K562 (cell line): Measurements from ENCODE around the gene ALK. TPM values are rescaled to one million over a fixed set of nuclear protein-coding genes. Genes with fewer than 3 reads are reported as not detected.

Experiments
- ATAC-seq: fragments of 200-7000 bp; cut with Tn5 transposase; 3 replicates; pipeline ENCODE4 v1.9.1; 2020; ENCODE audit warnings: moderate library complexity
- BruUV-seq: library from RNA; stranded (reverse); fragments of 400-500 nt; replicated peaks from 2 replicates; lab custom pipeline; 2021; lab: Mats Ljungman, UMichigan
- CTCF ChIA-PET: fragments of 300-600 bp; formaldehyde crosslinking; extraction: SDS; loops from one replicate; lab custom pipeline; 2021; ENCODE audit warnings: low intra/inter-chr PET ratio; lab: Yijun Ruan, JAX
- POLR2A ChIA-PET: fragments of 300-600, 350-650 bp; sonication (Branson Sonifier 250); formaldehyde crosslinking; extraction: SDS; loops from one replicate; lab custom pipeline; 2021; ENCODE audit warnings: antibody characterized with exemption, inconsistent platforms; lab: Yijun Ruan, JAX
- DNase-seq, 4 experiments: peaks; one replicate each; pipeline versions ENCODE4 v3.0.0 to v3.0.0-alpha.2; 2011 to 2018; ENCODE audit warnings: low spot score in 3 of 4, mixed read lengths in 3 of 4; ENCODE audit errors: extremely low read depth in 1 of 4
- FAIRE-seq: peaks from 2 replicates; lab custom pipeline; 2011; peaks lifted over from hg19 to GRCh38; lab: Jason Lieb, UNC
- H2AFZ ChIP-seq: 2 replicates; pipeline ENCODE4 v1.6.0; 2011; ENCODE audit warnings: low read depth, low read length, control low read depth, inconsistent platforms
- H3K27ac ChIP-seq: fragments of 200-600 bp; 3 replicates; pipeline ENCODE4 v1.8.0; 2011; ENCODE audit warnings: low read depth, mild to moderate bottlenecking, control low read depth, inconsistent platforms, low read length, moderate library complexity, mixed read lengths; ENCODE audit errors: extremely low read depth
- H3K27me3 ChIP-seq, 2 experiments: fragments of 300-600 bp in 1 of 2; 2 replicates in 1 of 2; 3 replicates in 1 of 2; pipeline versions ENCODE4 v1.6.0 to v1.8.0; 2011; ENCODE audit warnings: inconsistent platforms in 2 of 2, low read length in 2 of 2, mild to moderate bottlenecking in 1 of 2, mixed read lengths in 1 of 2, moderate library complexity in 1 of 2; ENCODE audit not compliant: control insufficient read depth in 2 of 2, insufficient read depth in 2 of 2
- H3K36me3 ChIP-seq: fragments of 300-600 bp; 3 replicates; pipeline ENCODE4 v1.8.0; 2011; ENCODE audit warnings: mild to moderate bottlenecking, low read length, inconsistent platforms; ENCODE audit not compliant: control insufficient read depth, insufficient read depth
- H3K4me1 ChIP-seq, 2 experiments: fragments of 200-600 bp in 1 of 2; replicated peaks in 1 of 2; 2 replicates in 1 of 2; 3 replicates in 1 of 2; pipeline versions ENCODE4 v1.5.1 to v1.8.0; 2011; ENCODE audit warnings: inconsistent platforms in 2 of 2, low read length in 2 of 2, mild to moderate bottlenecking in 1 of 2, mixed read lengths in 1 of 2, moderate library complexity in 1 of 2; ENCODE audit not compliant: control insufficient read depth in 2 of 2, insufficient read depth in 2 of 2
- H3K4me2 ChIP-seq: 2 replicates; pipeline ENCODE4 v1.6.1; 2011; ENCODE audit warnings: low read length, control low read depth, inconsistent platforms, mixed read lengths; ENCODE audit not compliant: insufficient read depth
- H3K4me3 ChIP-seq: fragments of 200-600 bp; sonication (generic), shearing (Covaris generic); 2 replicates; pipeline ENCODE4 v1.5.1; 2016; ENCODE audit warnings: control low read depth, inconsistent platforms
- H3K79me2 ChIP-seq: fragments of 200-600 bp; 3 replicates; pipeline ENCODE4 v1.8.0; 2011; ENCODE audit warnings: low read length, inconsistent platforms; ENCODE audit not compliant: control insufficient read depth, insufficient read depth
- H3K9ac ChIP-seq, 2 experiments: 2 replicates each; pipeline versions ENCODE4 v1.6.0 to v1.6.1; 2011; ENCODE audit warnings: low read depth in 2 of 2, low read length in 2 of 2, control low read depth in 1 of 2, inconsistent platforms in 1 of 2, mild to moderate bottlenecking in 1 of 2, mixed read lengths in 1 of 2; ENCODE audit not compliant: insufficient read depth in 1 of 2
- H3K9me1 ChIP-seq: one replicate; pipeline ENCODE4 v1.6.0; 2011; ENCODE audit warnings: inconsistent platforms, mild to moderate bottlenecking, low read length, moderate library complexity; ENCODE audit not compliant: control insufficient read depth, insufficient read depth
- H3K9me3 ChIP-seq: replicated peaks from 2 replicates; pipeline ENCODE4 v1.5.1; 2011; ENCODE audit warnings: low read depth, low read length, inconsistent platforms; ENCODE audit not compliant: control insufficient read depth, insufficient read depth
- H4K20me1 ChIP-seq: replicated peaks from 2 replicates; pipeline ENCODE4 v1.6.1; 2011; ENCODE audit warnings: low read length, inconsistent platforms, mixed read lengths; ENCODE audit not compliant: control insufficient read depth, insufficient read depth
- CBFB ChIP-seq: sonication (generic); formaldehyde crosslinking; IDR thresholded peaks from 2 replicates; pipeline ENCODE4 v1.4.0; 2020; ENCODE audit warnings: mild to moderate bottlenecking, missing genetic modification reagents
- CBX2 ChIP-seq: fragments of 200-600 bp; sonication (generic); IDR thresholded peaks from one replicate; pipeline ENCODE4 v1.6.1; 2012; ENCODE audit warnings: mild to moderate bottlenecking, low read length, inconsistent platforms; ENCODE audit not compliant: insufficient read depth, poor library complexity, severe bottlenecking
- CREB5 ChIP-seq: fragments of 250-450 bp; sonication (Bioruptor Pico); IDR thresholded peaks from 2 replicates; pipeline ENCODE4 v1.5.0; 2020; ENCODE audit warnings: mild to moderate bottlenecking
- E4F1 ChIP-seq: fragments of 250-450 bp; sonication (Bioruptor Pico); IDR thresholded peaks from 2 replicates; pipeline ENCODE4 v1.5.0; 2021; ENCODE audit warnings: mild to moderate bottlenecking, borderline replicate concordance
- ELF1 ChIP-seq: fragments of 200-800 bp; sonication (Bioruptor generic); IDR thresholded peaks from 2 replicates; pipeline ENCODE4 v1.6.1; 2016; ENCODE audit warnings: missing genetic modification characterization, missing compliant biosample characterization
- HMGXB4 ChIP-seq: sonication (generic); formaldehyde crosslinking; IDR thresholded peaks from 2 replicates; pipeline ENCODE4 v1.8.1; 2023; ENCODE audit warnings: mild to moderate bottlenecking, missing genetic modification reagents
- HNRNPLL ChIP-seq: fragments of 200-400 bp; formaldehyde crosslinking; IDR thresholded peaks from 2 replicates; pipeline ENCODE4 v1.6.1; 2017; ENCODE audit warnings: low read length, low read depth, mild to moderate bottlenecking; ENCODE audit not compliant: poor library complexity, severe bottlenecking
- PCBP1 ChIP-seq: fragments of 200-400 bp; formaldehyde crosslinking; IDR thresholded peaks from 2 replicates; pipeline ENCODE4 v1.6.1; 2018; ENCODE audit warnings: mild to moderate bottlenecking, low read depth, low read length; ENCODE audit not compliant: poor library complexity, severe bottlenecking
- RHOXF2B ChIP-seq: fragments of 250-450 bp; sonication (Bioruptor Pico); conservative IDR thresholded peaks from 2 replicates; pipeline ENCODE4 v1.5.1; 2021
- TCF7 ChIP-seq: sonication (generic); IDR thresholded peaks from 2 replicates; pipeline ENCODE4 v1.6.1; 2016; ENCODE audit warnings: antibody characterized with exemption, borderline replicate concordance
- TSC22D4 ChIP-seq: fragments of 450-650 bp; IDR thresholded peaks from 2 replicates; pipeline ENCODE4 v1.6.1; 2016; ENCODE audit warnings: missing genetic modification characterization, missing biosample characterization, control low read depth
- WGBS: fragments of 100-300 bp; shearing (Covaris generic); methylation state at CpG from one replicate; pipeline ENCODE4 v1.1.6; 2016; ENCODE audit warnings: low coverage, mixed read lengths; ENCODE audit not compliant: insufficient coverage; ENCODE audit errors: missing lambda C conversion rate; 5-methylcytosine and 5-hydroxymethylcytosine counted together
- in situ Hi-C: fragments of 300-500 bp; cut with MboI; formaldehyde crosslinking; loops from 4 replicates; pipeline ENCODE4 v1.15.0; 2018; ENCODE audit warnings: inconsistent platforms, mixed read lengths
- intact Hi-C: fragments of 100-400 bp; cut with micrococcal nuclease; formaldehyde crosslinking; loops from 2 replicates; pipeline ENCODE4 v1.14.2; 2022
- polyA plus RNA-seq, 8 experiments: library from polyadenylated mRNA; depleted of rRNA in 4 of 8; stranded (reverse) in 5 of 8; unstranded in 3 of 8; fragments of >200 nt; fragmentation: Nextera tagmentation in 2 of 8; fragmentation: Illumina TruSeq in 1 of 8; extraction: Ambion mirVana in 2 of 8; extraction: Trizol in 1 of 8; gene quantifications; 2 replicates each; pipeline versions ENCODE4 v1.2.1 to v1.2.3, GENCODE V29; 2011 to 2014; ENCODE audit warnings: inconsistent platforms in 1 of 8, missing spikeins in 1 of 8
- total RNA-seq, 7 experiments: library from RNA; depleted of rRNA in 6 of 7; stranded (reverse); fragments of >200 nt in 6 of 7; fragmentation: Illumina TruSeq in 2 of 7; extraction: Trizol in 2 of 7; gene quantifications; 2 replicates each; pipeline versions ENCODE4 v1.2.1 to v1.2.3, GENCODE V29; 2011 to 2021; ENCODE audit warnings: low replicate concordance in 1 of 7

ALK gene
- total and polyA plus RNA-seq, 9 of the 15 experiments (the other 6 are each of a cell fraction or from before 2014, with no cell fraction given): not detected

- Histone ChIP-seq H3K79me2 (no peaks in the 10 kb centered on the region), H3K36me3 (no peaks in the 10 kb centered on the region), H3K9me1 (no peaks in the 10 kb centered on the region), H3K27ac (no peak overlapping the region), H3K4me1 (no peaks in the 10 kb centered on the region), H4K20me1 (no peaks in the 10 kb centered on the region), H3K27me3 (no peaks in the 10 kb centered on the region), H3K4me2 (no peak overlapping the region), H3K4me3 (no peak overlapping the region), H3K9me3 (no peaks in the 10 kb centered on the region), H3K9ac (no peak overlapping the region), H2AFZ (no peak overlapping the region)
- no peak for ATAC-seq
- in situ Hi-C loops: no loop called here
- ChIA-PET CTCF (no interaction called here), POLR2A (no interaction called here)
- 0% methylated on average over 1 of the region's 1 CpG for WGBS
- BruUV-seq: no TSS peak
- no peak for DNase-seq
- intact Hi-C loops: no loop called here
- no peak for FAIRE-seq
- TF ChIP-seq ELF1 (tag): no peak
- no peak for TF ChIP-seq CREB5
These were observed 276.4 kb downstream of the ALK start for GRCh38 chr2:29644949-29645348.

- no peaks in the 10 kb centered on the region for H4K20me1 ChIP-seq
- H3K9me3 ChIP-seq: no peaks in the 10 kb centered on the region
- POLR2A ChIA-PET: no interaction called here
- H3K27ac ChIP-seq: no peak overlapping the region
- no peak overlapping the region for H2AFZ ChIP-seq
- H3K79me2 ChIP-seq: no peaks in the 10 kb centered on the region
- H3K4me1 ChIP-seq: no peaks in the 10 kb centered on the region
- H3K4me2 ChIP-seq: no peak overlapping the region
- in situ Hi-C loops (no loop called here), intact Hi-C loops (no loop called here)
- FAIRE-seq (no peak), ATAC-seq (no peak), DNase-seq (no peak)
- no peaks in the 10 kb centered on the region for H3K9me1 ChIP-seq
- peaks cover 0 to 5% of the 10 kb centered on the region in 2 experiments; a peak in 2 of 5 replicates for H3K27me3 ChIP-seq
- no peak overlapping the region for H3K9ac ChIP-seq
- H3K36me3 ChIP-seq: no peaks in the 10 kb centered on the region
- no TSS peak for BruUV-seq
- CTCF ChIA-PET: no interaction called here
- H3K4me3 ChIP-seq: no peak overlapping the region
- TF ChIP-seq HMGXB4 (no peak), TSC22D4 (tag) (no peak), CBFB (CRISPR knock-in tag) (no peak), TCF7 (no peak), PCBP1 (no peak), CBX2 (no peak), HNRNPLL (no peak), E4F1 (no peak), RHOXF2B (CRISPR knock-in tag) (no peak)
These were observed 278.2 kb downstream of the ALK start for GRCh38 chr2:29643196-29643595.
